GM12891 (cell line): Measurements from ENCODE around the gene LRP1B.
"Not testable (repeated sequence)": the region's sequence is repeated elsewhere in the genome, so short reads cannot be mapped to it uniquely, and the experiment has no call there.

Experiments used
- DNase-seq: peaks from one replicate; pipeline ENCODE4 v3.0.0; 2011; ENCODE audit warnings: low spot score; ENCODE audit not compliant: insufficient read length
- FAIRE-seq: peaks from 2 replicates; lab custom pipeline; 2011; peaks lifted over from hg19 to GRCh38; lab: Jason Lieb, UNC
- PAX5 ChIP-seq: IDR thresholded peaks from 2 replicates; pipeline ENCODE4 v1.6.1; 2011; ENCODE audit warnings: low read length, moderate library complexity, mild to moderate bottlenecking; ENCODE audit not compliant: insufficient read depth, severe bottlenecking
- POLR2A ChIP-seq: IDR thresholded peaks from 2 replicates; pipeline ENCODE4 v1.6.1; 2011; ENCODE audit warnings: low read depth, low read length, control low read depth
- POLR2AphosphoS5 ChIP-seq: IDR thresholded peaks from 2 replicates; pipeline ENCODE4 v1.6.1; 2011; ENCODE audit warnings: low read depth, low read length, control low read depth
- POU2F2 ChIP-seq: IDR thresholded peaks from 2 replicates; pipeline ENCODE4 v1.6.1; 2011; ENCODE audit warnings: low read depth, mild to moderate bottlenecking, control low read depth, low read length, moderate library complexity
- SPI1 ChIP-seq: IDR thresholded peaks from 2 replicates; pipeline ENCODE4 v1.6.1; 2011; ENCODE audit warnings: low read depth, low read length, control low read depth
- TAF1 ChIP-seq: IDR thresholded peaks from 2 replicates; pipeline ENCODE4 v1.6.1; 2011; ENCODE audit warnings: low read depth, low read length, control low read depth

LRP1B gene

GRCh38 chr2:140650825-140651224 lies 1480.0 kb downstream of the LRP1B start:
- FAIRE-seq (no peak), DNase-seq (no peak)

GRCh38 chr2:140650134-140650533 lies 1480.7 kb downstream of the LRP1B start:
- not testable (repeated sequence) for FAIRE-seq, DNase-seq

More at GRCh38 chr2:140650825-140651224, 1480.0 kb downstream of the LRP1B start:
- no peak for TF ChIP-seq POLR2A
- TF ChIP-seq POLR2AphosphoS5: no peak
- no peak for TF ChIP-seq PAX5
- no peak for TF ChIP-seq SPI1
- TF ChIP-seq TAF1: no peak
- TF ChIP-seq POU2F2: no peak

DNA sequence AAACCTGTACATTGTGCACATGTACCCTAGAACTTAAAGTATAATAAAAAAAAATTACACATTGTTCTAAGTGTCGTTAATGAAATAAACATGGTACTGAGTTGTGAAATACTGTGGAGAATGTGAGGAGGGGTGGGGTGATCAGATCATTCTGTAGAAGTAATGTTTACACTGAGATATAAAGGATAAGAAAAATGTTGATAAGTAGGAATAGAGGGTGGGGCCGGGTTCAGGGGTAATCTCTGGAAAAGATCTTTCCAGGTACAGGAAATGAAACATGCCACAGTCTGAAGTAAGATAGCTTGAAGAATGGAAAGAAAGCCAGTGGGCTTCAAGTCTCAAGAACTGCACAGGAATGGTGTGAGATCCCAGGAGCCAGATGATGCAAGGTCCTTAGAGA lies 1482.4 kb downstream of the LRP1B start:
- DNase-seq (no peak), FAIRE-seq (no peak)
- TF ChIP-seq PAX5 (no peak), POLR2AphosphoS5 (no peak), SPI1 (no peak), POU2F2 (no peak), POLR2A (no peak), TAF1 (no peak)

DNA sequence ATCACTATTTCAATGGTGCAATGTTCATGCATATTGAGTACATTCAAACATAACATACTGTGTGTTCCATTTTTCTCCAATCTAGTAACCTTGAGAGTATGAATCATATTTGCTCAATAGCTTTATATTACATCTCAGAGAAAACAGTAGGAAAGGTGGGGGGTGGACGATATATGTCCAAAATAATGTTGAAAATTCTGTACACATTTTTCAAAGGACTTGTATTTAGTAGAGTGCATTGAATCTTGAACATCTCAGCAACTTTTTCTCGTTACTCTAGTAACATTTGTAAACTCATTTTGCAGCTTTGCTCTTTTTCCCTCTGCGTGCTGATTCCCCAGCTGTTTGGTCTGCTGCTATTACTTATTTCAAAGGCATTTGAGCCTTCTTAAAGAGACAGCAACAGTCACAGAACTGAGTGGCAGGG lies 1487.0 kb downstream of the LRP1B start:
- DNase-seq (no peak), FAIRE-seq (no peak)
- TF ChIP-seq PAX5 (no peak), POLR2A (no peak), TAF1 (no peak), POU2F2 (no peak), SPI1 (no peak), POLR2AphosphoS5 (no peak)

DNA sequence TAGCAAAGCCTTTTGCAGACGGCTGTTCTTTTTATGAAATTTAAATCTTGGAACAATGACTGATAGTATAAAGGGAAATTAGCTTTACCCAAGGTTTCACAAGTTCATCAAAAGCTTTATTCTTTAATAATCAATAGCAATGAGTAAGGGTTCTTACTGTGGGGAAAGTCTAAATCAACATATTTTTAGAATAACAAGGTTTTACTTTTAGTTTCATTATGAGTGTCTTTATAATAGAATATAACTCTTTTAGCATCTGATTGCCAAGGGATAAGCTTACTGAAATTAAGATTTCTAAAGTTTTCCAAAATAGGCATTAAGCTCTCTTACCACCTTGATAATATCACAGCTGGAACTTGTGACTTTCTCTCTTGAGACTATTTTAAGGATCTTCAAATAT lies 1489.7 kb downstream of the LRP1B start:
- no peak for FAIRE-seq
- TF ChIP-seq TAF1 (no peak), SPI1 (no peak), POLR2A (no peak), PAX5 (no peak), POU2F2 (no peak), POLR2AphosphoS5 (no peak)
- no peak for DNase-seq

DNA sequence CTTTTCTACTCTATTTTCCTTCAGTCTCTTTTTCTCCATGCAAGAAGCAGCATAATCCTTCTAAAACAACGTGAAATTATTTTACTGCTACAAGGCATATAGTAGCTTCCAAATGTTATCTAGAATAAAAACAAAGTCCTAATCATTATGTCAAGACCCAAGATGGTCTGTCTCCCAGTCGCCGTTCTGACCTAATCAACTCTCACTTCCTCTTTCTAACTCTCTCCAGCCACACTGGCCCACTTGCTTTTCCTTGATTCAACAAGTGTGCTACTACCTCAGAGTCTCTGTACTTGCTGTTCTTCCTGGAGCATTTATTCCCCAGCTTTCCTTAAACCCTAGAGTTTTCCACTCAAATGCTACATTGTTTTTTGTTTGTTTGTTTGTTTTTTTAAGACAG lies 1491.2 kb downstream of the LRP1B start:
- DNase-seq (peak; percentile 1), FAIRE-seq (no peak)
- peak; percentile 99 for TF ChIP-seq SPI1
- TF ChIP-seq POLR2A: no peak

DNA sequence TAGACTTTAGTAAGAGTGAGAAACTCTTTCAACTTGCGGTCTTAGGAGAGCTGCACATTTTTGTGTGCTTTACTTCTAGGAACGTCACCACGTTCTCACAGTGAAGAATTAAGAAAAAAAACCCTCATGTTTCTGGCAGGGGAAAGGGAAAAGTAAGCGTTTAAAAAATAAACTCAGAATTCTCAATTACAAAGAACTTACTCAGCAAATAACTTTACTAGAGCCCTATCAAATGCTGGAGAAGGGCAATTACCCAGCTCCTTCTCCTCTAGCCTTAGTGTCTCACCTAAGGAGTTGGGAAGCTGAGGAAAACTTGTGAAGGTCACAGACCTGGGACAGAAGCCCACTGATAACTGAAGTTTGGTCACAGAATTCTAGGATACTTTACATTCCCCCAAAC lies 1500.3 kb downstream of the LRP1B start:
- TF ChIP-seq POLR2A: no peak
- TF ChIP-seq TAF1: no peak
- TF ChIP-seq SPI1: no peak
- TF ChIP-seq POLR2AphosphoS5: no peak
- no peak for TF ChIP-seq POU2F2
- TF ChIP-seq PAX5: no peak
- no peak for FAIRE-seq

DNA sequence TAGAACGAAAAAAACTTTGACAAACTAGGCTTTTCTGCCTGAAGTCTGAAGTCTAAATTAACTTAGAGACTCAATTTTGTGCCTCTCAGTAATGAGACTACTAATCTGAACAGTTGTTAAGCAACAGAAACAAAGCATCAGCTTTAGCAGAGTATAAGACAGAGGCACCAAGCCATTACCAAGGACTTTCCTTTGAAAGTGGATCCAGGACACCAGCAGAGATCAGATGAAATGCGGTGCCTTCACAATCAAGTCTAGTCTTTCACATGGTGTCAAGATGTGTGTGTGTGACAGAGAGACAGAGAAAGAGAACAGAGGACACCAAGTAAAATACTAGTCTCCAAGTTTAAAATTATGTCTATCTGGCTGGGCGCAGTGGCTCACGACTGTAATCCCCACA lies 1502.9 kb downstream of the LRP1B start:
- no peak for FAIRE-seq
- TF ChIP-seq POU2F2 (no peak), PAX5 (no peak), SPI1 (no peak), POLR2AphosphoS5 (no peak), POLR2A (no peak), TAF1 (no peak)
- DNase-seq: no peak

More for the DNA sequence above, 1500.3 kb downstream of the LRP1B start:
- no peak for DNase-seq

GRCh38 chr2:140627136-140627535 lies 1503.7 kb downstream of the LRP1B start:
- FAIRE-seq (no peak), DNase-seq (no peak)
- no peak for TF ChIP-seq TAF1

DNA sequence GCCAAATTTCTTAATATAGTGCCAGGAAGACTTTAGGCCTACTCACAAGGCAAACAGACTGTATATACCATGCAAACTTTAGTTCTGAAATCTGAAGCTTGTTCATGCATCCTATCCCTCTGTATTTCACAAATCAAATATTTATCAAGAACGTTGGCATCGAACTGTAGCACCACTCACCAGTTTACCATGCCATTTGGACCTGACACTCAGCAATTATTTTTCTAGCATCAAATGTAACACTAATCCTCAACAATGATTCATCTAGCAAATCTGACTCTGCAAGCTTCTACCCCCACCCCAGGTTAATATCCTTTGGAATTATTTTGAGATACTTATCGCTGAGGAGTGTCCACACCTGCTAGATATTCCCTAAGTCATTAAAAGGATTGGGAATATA lies 1506.6 kb downstream of the LRP1B start:
- TF ChIP-seq SPI1 (no peak), POLR2AphosphoS5 (no peak), POLR2A (no peak), POU2F2 (no peak), TAF1 (no peak), PAX5 (no peak)
- no peak for DNase-seq
- FAIRE-seq: no peak

GRCh38 chr2:140621583-140622362 lies 1509.0 kb downstream of the LRP1B start:
- DNase-seq (no peak), FAIRE-seq (no peak)
- TF ChIP-seq PAX5: no peak
- no peak for TF ChIP-seq SPI1
- no peak for TF ChIP-seq POU2F2
- TF ChIP-seq TAF1: no peak
- no peak for TF ChIP-seq POLR2AphosphoS5
- TF ChIP-seq POLR2A: no peak
